Mesendoderm (in vitro differentiated cells): ENCODE data around the gene OR56B4.

Experiments used
- DNase-seq: peaks from one replicate; pipeline ENCODE4 v3.0.0; 2013
- H2AK5ac ChIP-seq: 2 replicates; pipeline ENCODE4 v1.6.1; 2013; ENCODE audit warnings: low read length, inconsistent platforms
- H2BK120ac ChIP-seq: 2 replicates; pipeline ENCODE4 v1.6.1; 2013; ENCODE audit warnings: low read depth, mild to moderate bottlenecking, low read length, moderate library complexity, mixed read lengths
- H2BK15ac ChIP-seq: replicated peaks from 2 replicates; pipeline ENCODE4 v1.6.1; 2013; ENCODE audit warnings: low read depth, mild to moderate bottlenecking, moderate library complexity
- H2BK5ac ChIP-seq: 2 replicates; pipeline ENCODE4 v1.6.1; 2013; ENCODE audit warnings: low read length, inconsistent platforms
- H3K18ac ChIP-seq: 2 replicates; pipeline ENCODE4 v1.6.1; 2013; ENCODE audit warnings: mild to moderate bottlenecking, low read length, mixed read lengths
- H3K23ac ChIP-seq: one replicate; pipeline ENCODE4 v1.6.1; 2013; ENCODE audit warnings: low read length
- H3K27ac ChIP-seq: 2 replicates; pipeline ENCODE4 v1.5.1; 2013; ENCODE audit warnings: low read depth, mild to moderate bottlenecking, inconsistent platforms, low read length, moderate library complexity
- H3K27me3 ChIP-seq: 2 replicates; pipeline ENCODE4 v1.6.1; 2013; ENCODE audit warnings: low read length, control low read depth, mild to moderate bottlenecking, inconsistent platforms; ENCODE audit not compliant: insufficient read depth, poor library complexity
- H3K36me3 ChIP-seq: 2 replicates; pipeline ENCODE4 v1.6.1; 2013; ENCODE audit warnings: low read length, inconsistent platforms; ENCODE audit not compliant: control insufficient read depth, insufficient read depth
- H3K4ac ChIP-seq: one replicate; pipeline ENCODE4 v1.6.1; 2013; ENCODE audit warnings: low read depth, mild to moderate bottlenecking, low read length, moderate library complexity
- H3K4me1 ChIP-seq: 2 replicates; pipeline ENCODE4 v1.6.1; 2013; ENCODE audit warnings: low read depth, low read length, inconsistent platforms; ENCODE audit not compliant: control insufficient read depth
- H3K4me2 ChIP-seq: 2 replicates; pipeline ENCODE4 v1.6.1; 2013; ENCODE audit warnings: low read length
- H3K4me3 ChIP-seq: 2 replicates; pipeline ENCODE4 v1.5.1; 2013; ENCODE audit warnings: mild to moderate bottlenecking, low read length
- H3K56ac ChIP-seq: one replicate; pipeline ENCODE4 v1.6.1; 2013; ENCODE audit warnings: low read length
- H3K79me1 ChIP-seq: 2 replicates; pipeline ENCODE4 v1.6.1; 2013; ENCODE audit warnings: low read length, inconsistent platforms
- H3K79me2 ChIP-seq: 2 replicates; pipeline ENCODE4 v1.6.1; 2013; ENCODE audit warnings: mild to moderate bottlenecking, low read length; ENCODE audit not compliant: control insufficient read depth, insufficient read depth
- H3K9ac ChIP-seq: 2 replicates; pipeline ENCODE4 v1.6.1; 2013; ENCODE audit warnings: low read length, inconsistent platforms
- H4K5ac ChIP-seq: one replicate; pipeline ENCODE4 v1.6.1; 2013; ENCODE audit warnings: low read length
- H4K8ac ChIP-seq: one replicate; pipeline ENCODE4 v1.6.1; 2013; ENCODE audit warnings: low read depth, mild to moderate bottlenecking, control low read depth, low read length, moderate library complexity
- WGBS: extraction: QIAGEN DNeasy Blood & Tissue Kit; methylation state at CpG from one replicate; pipeline ENCODE4 v1.1.7; 2013; ENCODE audit warnings: low lambda C conversion rate, missing lambda C conversion rate; ENCODE audit not compliant: insufficient coverage; ENCODE audit errors: extremely low coverage; 5-methylcytosine and 5-hydroxymethylcytosine counted together

The OR56B4 gene

GRCh38 chr11:6099577-6099976 lies 7.9 kb upstream of the OR56B4 start:
- WGBS: no CpG with 5 or more reads among the region's 2 CpGs
- Histone ChIP-seq H3K9ac (no peak overlapping the region), H3K4me1 (no peaks in the 10 kb centered on the region), H3K36me3 (no peaks in the 10 kb centered on the region), H3K79me1 (no peaks in the 10 kb centered on the region), H3K27ac (no peak overlapping the region), H3K27me3 (no peaks in the 10 kb centered on the region), H3K56ac (no peak overlapping the region), H3K4me2 (no peak overlapping the region), H3K23ac (no peak overlapping the region), H2BK120ac (no peak overlapping the region), H4K5ac (no peak overlapping the region), H4K8ac (no peak overlapping the region), H2AK5ac (no peak overlapping the region), H2BK5ac (no peak overlapping the region), H3K4ac (no peak overlapping the region), H3K18ac (no peak overlapping the region), H3K4me3 (no peak overlapping the region), H2BK15ac (no peak overlapping the region), H3K79me2 (no peaks in the 10 kb centered on the region)
- peak; percentile 57 for DNase-seq

- no peak overlapping the region for H4K8ac ChIP-seq
- H2AK5ac ChIP-seq: no peak overlapping the region
- H3K56ac ChIP-seq: no peak overlapping the region
- no peak overlapping the region for H3K18ac ChIP-seq
- no peak overlapping the region for H3K23ac ChIP-seq
- H3K36me3 ChIP-seq: no peaks in the 10 kb centered on the region
- H3K9ac ChIP-seq: no peak overlapping the region
- H3K27me3 ChIP-seq: no peaks in the 10 kb centered on the region
- H2BK15ac ChIP-seq: no peak overlapping the region
- no CpG with 5 or more reads among the region's 1 CpG for WGBS
- H3K4me1 ChIP-seq: no peaks in the 10 kb centered on the region
- no peaks in the 10 kb centered on the region for H3K79me2 ChIP-seq
- H4K5ac ChIP-seq: no peak overlapping the region
- no peak overlapping the region for H2BK5ac ChIP-seq
- H3K4ac ChIP-seq: no peak overlapping the region
- no peak overlapping the region for H3K4me3 ChIP-seq
- no peak overlapping the region for H3K27ac ChIP-seq
- H2BK120ac ChIP-seq: no peak overlapping the region
- H3K4me2 ChIP-seq: no peak overlapping the region
- no peak for DNase-seq
- no peaks in the 10 kb centered on the region for H3K79me1 ChIP-seq
These were observed 2.5 kb downstream of the OR56B4 start for GRCh38 chr11:6110011-6110410.

GRCh38 chr11:6111673-6112072 lies 4.2 kb downstream of the OR56B4 start:
- no peaks in the 10 kb centered on the region for H3K4me1 ChIP-seq
- no peaks in the 10 kb centered on the region for H3K79me2 ChIP-seq
- H2BK5ac ChIP-seq: no peak overlapping the region
- no peak overlapping the region for H4K8ac ChIP-seq
- DNase-seq: peak; percentile 23
- H2BK15ac ChIP-seq: no peak overlapping the region
- no peak overlapping the region for H4K5ac ChIP-seq
- no peaks in the 10 kb centered on the region for H3K27me3 ChIP-seq
- no CpG with 5 or more reads among the region's 2 CpGs for WGBS
- H3K18ac ChIP-seq: no peak overlapping the region
- no peaks in the 10 kb centered on the region for H3K79me1 ChIP-seq
- H2AK5ac ChIP-seq: no peak overlapping the region
- no peaks in the 10 kb centered on the region for H3K36me3 ChIP-seq
- H3K27ac ChIP-seq: no peak overlapping the region
- no peak overlapping the region for H2BK120ac ChIP-seq
- H3K23ac ChIP-seq: no peak overlapping the region
- no peak overlapping the region for H3K4ac ChIP-seq
- H3K56ac ChIP-seq: no peak overlapping the region
- H3K4me3 ChIP-seq: no peak overlapping the region
- H3K9ac ChIP-seq: no peak overlapping the region
- H3K4me2 ChIP-seq: no peak overlapping the region

GRCh38 chr11:6116638-6117037 lies 9.2 kb downstream of the OR56B4 start:
- Histone ChIP-seq H3K36me3 (no peaks in the 10 kb centered on the region), H3K4ac (no peak overlapping the region), H2AK5ac (no peak overlapping the region), H4K5ac (no peak overlapping the region), H3K27ac (no peak overlapping the region), H3K56ac (no peak overlapping the region), H3K9ac (no peak overlapping the region), H3K4me2 (no peak overlapping the region), H3K4me3 (no peak overlapping the region), H2BK15ac (no peak overlapping the region), H3K79me2 (no peaks in the 10 kb centered on the region), H2BK5ac (no peak overlapping the region), H4K8ac (no peak overlapping the region), H3K27me3 (no peaks in the 10 kb centered on the region), H3K23ac (no peak overlapping the region), H3K18ac (no peak overlapping the region), H3K4me1 (no peaks in the 10 kb centered on the region), H2BK120ac (no peak overlapping the region), H3K79me1 (no peaks in the 10 kb centered on the region)
- WGBS: no CpG with 5 or more reads among the region's 1 CpG
- no peak for DNase-seq

GRCh38 chr11:6124245-6124644 lies 16.8 kb downstream of the OR56B4 start:
- Histone ChIP-seq H3K9ac (no peak overlapping the region), H4K5ac (no peak overlapping the region), H2BK120ac (no peak overlapping the region), H4K8ac (no peak overlapping the region), H2BK5ac (no peak overlapping the region), H3K4me1 (no peaks in the 10 kb centered on the region), H2AK5ac (no peak overlapping the region), H3K23ac (no peak overlapping the region), H3K27ac (no peak overlapping the region), H3K4me2 (no peak overlapping the region), H3K4me3 (no peak overlapping the region), H3K18ac (no peak overlapping the region), H2BK15ac (no peak overlapping the region), H3K79me1 (no peaks in the 10 kb centered on the region), H3K4ac (no peak overlapping the region), H3K56ac (no peak overlapping the region), H3K36me3 (no peaks in the 10 kb centered on the region), H3K79me2 (no peaks in the 10 kb centered on the region), H3K27me3 (no peaks in the 10 kb centered on the region)
- no peak for DNase-seq
- no CpG with 5 or more reads among the region's 3 CpGs for WGBS

GRCh38 chr11:6127881-6128280 lies 20.4 kb downstream of the OR56B4 start:
- no peak overlapping the region for H2AK5ac ChIP-seq
- no peak overlapping the region for H3K56ac ChIP-seq
- no peak overlapping the region for H3K27ac ChIP-seq
- H3K4me2 ChIP-seq: no peak overlapping the region
- no peak overlapping the region for H2BK120ac ChIP-seq
- H3K79me1 ChIP-seq: no peaks in the 10 kb centered on the region
- H4K8ac ChIP-seq: no peak overlapping the region
- H2BK5ac ChIP-seq: no peak overlapping the region
- no peak overlapping the region for H3K4me3 ChIP-seq
- no peaks in the 10 kb centered on the region for H3K36me3 ChIP-seq
- H3K18ac ChIP-seq: no peak overlapping the region
- H2BK15ac ChIP-seq: no peak overlapping the region
- DNase-seq: no peak
- no peaks in the 10 kb centered on the region for H3K4me1 ChIP-seq
- H4K5ac ChIP-seq: no peak overlapping the region
- H3K4ac ChIP-seq: no peak overlapping the region
- H3K23ac ChIP-seq: no peak overlapping the region
- H3K27me3 ChIP-seq: no peaks in the 10 kb centered on the region
- no CpG with 5 or more reads among the region's 4 CpGs for WGBS
- H3K9ac ChIP-seq: no peak overlapping the region
- no peaks in the 10 kb centered on the region for H3K79me2 ChIP-seq
